Pulmonary artery endothelial cell (primary cell): ENCODE measurements around the gene KLHL29. TPM values are rescaled to one million over a fixed set of nuclear protein-coding genes. Genes with fewer than 3 reads are reported as not detected.
A peak's percentile ranks its signal among the peaks of the same experiment; 100 is the strongest.

Source experiments
- DNase-seq: peaks from one replicate; pipeline ENCODE4 v3.0.0-alpha.2; 2011; ENCODE audit warnings: low read depth, low spot score
- total RNA-seq: library from RNA; depleted of rRNA; stranded (reverse); fragments of >200 nt; gene quantifications from 2 replicates; pipeline ENCODE4 v1.2.3, GENCODE V29; 2014

Gene KLHL29
- total RNA-seq, 1 donor from 2014 or later: 4.2 TPM

GRCh38 chr2:23491591-23492336 lies 106.8 kb downstream of the KLHL29 start:
- DNase-seq: no peak

GRCh38 chr2:23492337-23492675 lies 107.3 kb downstream of the KLHL29 start:
- DNase-seq: no peak

- no peak for DNase-seq
These were observed 107.9 kb downstream of the KLHL29 start for GRCh38 chr2:23492921-23493320.

GRCh38 chr2:23493846-23494245 lies 108.9 kb downstream of the KLHL29 start:
- DNase-seq: no peak

- DNase-seq: no peak
These were observed 109.3 kb downstream of the KLHL29 start for GRCh38 chr2:23494286-23494685.

GRCh38 chr2:23495661-23496114 lies 110.7 kb downstream of the KLHL29 start:
- DNase-seq: no peak

GRCh38 chr2:23496456-23496855 lies 111.5 kb downstream of the KLHL29 start:
- no peak for DNase-seq

- DNase-seq: peak; percentile 17
These were observed 112.1 kb downstream of the KLHL29 start for GRCh38 chr2:23497063-23497462.

- no peak for DNase-seq
These were observed 112.6 kb downstream of the KLHL29 start for GRCh38 chr2:23497536-23497935.

GRCh38 chr2:23498943-23499342 lies 114.0 kb downstream of the KLHL29 start:
- no peak for DNase-seq

- DNase-seq: no peak
These were observed 114.5 kb downstream of the KLHL29 start for GRCh38 chr2:23499439-23499838.

- DNase-seq: no peak
These were observed 115.9 kb downstream of the KLHL29 start for GRCh38 chr2:23500836-23501235.

GRCh38 chr2:23502096-23502495 lies 117.1 kb downstream of the KLHL29 start:
- no peak for DNase-seq

GRCh38 chr2:23503097-23503496 lies 118.1 kb downstream of the KLHL29 start:
- no peak for DNase-seq

- DNase-seq: no peak
These were observed 118.7 kb downstream of the KLHL29 start for GRCh38 chr2:23503682-23504081.

- DNase-seq: no peak
These were observed 119.6 kb downstream of the KLHL29 start for GRCh38 chr2:23504591-23504990.

- no peak for DNase-seq
These were observed 120.4 kb downstream of the KLHL29 start for GRCh38 chr2:23505218-23505983.

- no peak for DNase-seq
These were observed 121.0 kb downstream of the KLHL29 start for GRCh38 chr2:23505984-23506380.

- DNase-seq: no peak
These were observed 121.7 kb downstream of the KLHL29 start for GRCh38 chr2:23506531-23507266.

- no peak for DNase-seq
These were observed 122.5 kb downstream of the KLHL29 start for GRCh38 chr2:23507267-23508065.

GRCh38 chr2:23508066-23508390 lies 123.0 kb downstream of the KLHL29 start:
- no peak for DNase-seq
